NCI-H2227 (cell line): ENCODE results near the gene IL15.
"Not testable (repeated sequence)": the region's sequence is repeated elsewhere in the genome, so short reads cannot be mapped to it uniquely, and the experiment has no call there.

Source experiments
- DNase-seq: peaks from one replicate; lab custom pipeline; 2025; ENCODE audit not compliant: unreplicated experiment; lab: John Stamatoyannopoulos, UW

IL15 gene, protein sequence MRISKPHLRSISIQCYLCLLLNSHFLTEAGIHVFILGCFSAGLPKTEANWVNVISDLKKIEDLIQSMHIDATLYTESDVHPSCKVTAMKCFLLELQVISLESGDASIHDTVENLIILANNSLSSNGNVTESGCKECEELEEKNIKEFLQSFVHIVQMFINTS

DNA sequence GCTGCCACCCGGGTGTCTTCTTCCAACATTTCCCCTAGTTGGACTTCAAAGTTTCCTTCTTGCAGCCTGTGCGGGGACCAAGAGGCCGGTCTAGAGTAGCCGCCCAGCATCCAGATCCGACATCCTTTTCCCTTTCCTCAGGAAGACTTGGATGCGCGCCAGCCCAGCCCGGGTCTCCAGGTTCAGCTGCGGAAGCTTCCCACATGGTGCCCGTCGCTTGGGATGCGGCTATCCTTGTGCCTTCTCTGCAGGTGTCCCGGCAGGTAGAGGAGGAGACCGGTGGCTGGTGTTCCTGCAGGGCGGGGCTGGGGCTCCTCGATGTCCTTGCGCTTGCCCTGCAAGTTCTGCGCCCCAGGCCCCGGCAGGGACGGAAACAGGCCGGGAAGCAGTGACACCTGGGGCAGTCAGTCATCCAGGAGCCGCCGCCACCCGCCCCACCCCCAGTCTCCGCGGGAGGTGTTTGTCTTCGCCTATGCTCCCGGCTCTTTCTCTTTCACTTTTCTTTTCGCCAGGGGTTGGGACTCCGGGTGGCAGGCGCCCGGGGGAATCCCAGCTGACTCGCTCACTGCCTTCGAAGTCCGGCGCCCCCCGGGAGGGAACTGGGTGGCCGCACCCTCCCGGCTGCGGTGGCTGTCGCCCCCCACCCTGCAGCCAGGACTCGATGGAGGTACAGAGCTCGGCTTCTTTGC is at the start of gene IL15:
IL15 (plus strand) TSS at position 502 of the 689 bp plus-strand sequence. CDS start 82,882 bp downstream, outside the sequence.
- DNase-seq: no peak

DNA sequence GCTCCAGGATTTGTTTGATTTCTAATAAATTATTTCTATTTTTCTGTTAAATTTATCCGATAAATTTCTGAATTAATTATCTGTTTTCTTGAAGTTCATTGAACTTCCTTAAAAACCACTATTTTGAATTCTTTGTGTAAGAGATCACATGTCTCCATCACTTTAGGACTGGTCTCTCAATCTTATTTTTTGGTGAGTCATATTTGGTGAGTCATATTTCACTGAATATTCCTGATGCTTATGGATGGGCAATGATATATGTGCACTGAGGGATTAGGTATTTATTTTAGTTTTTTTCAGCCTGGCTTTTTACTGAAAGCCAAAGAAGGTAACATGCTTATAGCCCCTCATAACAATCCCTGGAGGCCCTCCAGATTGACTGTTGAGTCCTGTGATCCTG is 48.5 kb upstream of the IL15 start:
- no peak for DNase-seq

DNA sequence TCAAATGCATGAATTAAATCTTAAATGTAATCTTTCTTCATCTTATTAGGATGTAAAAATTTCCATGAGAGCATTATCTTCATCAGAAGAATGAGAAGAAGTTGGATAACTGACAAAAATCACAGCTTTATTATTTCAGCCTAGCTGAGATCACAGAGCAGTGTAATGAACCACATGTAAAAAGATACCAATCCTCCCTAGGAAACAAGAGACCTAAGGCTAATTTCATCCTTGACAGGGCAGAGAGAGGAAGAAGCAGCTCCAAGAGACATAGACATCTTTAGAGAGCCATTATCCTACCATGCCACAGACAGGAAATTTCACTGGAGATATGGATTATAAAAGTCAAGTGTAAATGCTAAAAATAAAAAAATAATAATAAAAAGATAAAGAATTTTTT is 40.9 kb upstream of the IL15 start:
- no peak for DNase-seq

DNA sequence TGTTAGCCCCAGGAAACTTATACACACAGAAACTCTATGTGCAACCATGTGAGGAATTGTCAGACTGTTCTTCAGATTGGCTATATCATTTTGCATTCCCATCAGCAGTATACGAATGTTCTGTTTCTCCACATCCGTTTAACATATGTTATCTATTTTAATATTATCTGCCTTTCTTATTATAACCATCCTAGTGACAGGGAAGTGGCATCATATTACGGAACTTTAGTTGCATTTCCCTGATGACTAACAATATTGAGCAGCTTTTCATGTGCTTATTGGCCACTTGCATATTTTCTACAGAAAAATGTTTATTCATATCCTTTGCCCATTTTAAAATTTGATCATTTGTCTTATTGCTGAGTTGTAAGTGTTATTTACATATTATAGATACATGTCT is 36.5 kb upstream of the IL15 start:
- no peak for DNase-seq

DNA sequence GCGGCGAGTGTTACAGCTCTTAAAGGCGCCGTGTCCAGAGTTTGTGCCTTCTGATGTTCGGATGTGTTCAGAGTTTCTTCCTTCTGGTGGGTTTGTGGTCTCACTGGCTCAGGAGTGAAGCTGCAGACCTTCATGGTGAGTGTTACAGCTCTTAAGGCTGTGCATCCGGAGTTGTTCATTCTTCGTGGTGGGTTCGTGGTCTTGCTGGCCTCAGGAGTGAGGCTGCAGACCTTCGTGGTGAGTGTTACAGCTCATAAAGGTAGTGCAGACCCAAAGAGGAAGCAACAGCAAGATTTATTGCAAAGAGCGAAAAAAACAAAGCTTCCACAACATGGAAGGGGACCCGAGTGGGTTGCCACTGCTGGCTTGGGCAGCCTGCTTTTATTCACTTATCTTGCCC is 31.7 kb upstream of the IL15 start:
- not testable (repeated sequence) for DNase-seq

DNA sequence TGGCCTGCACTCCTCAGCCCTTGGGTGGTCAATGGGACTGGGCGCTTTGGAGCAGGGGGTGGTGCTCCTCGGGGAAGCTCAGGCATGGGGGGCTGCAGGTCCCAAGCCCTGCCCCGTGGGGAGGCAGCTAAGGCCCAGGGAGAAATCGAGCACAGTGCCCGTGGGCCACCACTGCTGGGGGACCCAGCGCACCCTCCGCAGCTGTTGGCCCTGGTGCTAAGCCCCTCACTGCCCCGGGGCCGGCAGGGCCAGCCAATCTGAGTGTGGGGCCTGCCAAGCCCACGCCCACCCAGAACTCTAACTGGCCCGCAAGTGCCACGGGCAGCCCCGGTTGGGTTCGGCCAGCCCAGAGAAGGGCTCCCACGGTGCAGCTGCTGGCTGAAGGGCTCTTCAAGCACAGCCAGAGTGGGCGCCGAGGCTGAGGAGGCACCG is 30.9 kb upstream of the IL15 start:
- no peak for DNase-seq

DNA sequence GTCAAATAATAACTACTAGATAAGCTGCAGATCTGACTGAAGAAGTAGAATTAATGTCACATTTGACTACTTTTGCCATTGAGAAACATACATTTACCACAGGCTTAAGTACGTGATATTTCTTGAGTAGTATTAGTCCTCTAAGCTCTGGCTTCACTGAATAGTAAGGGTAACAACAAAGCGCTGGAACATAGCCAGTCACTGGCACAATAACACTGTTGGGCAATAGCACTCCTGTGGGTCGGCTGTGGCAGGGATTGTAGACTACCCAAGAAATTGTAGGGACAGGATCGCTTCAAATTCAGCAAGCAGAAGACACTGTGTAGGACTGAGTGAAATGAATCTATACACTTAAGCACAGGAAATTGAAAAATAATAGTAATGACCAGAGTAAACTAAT is 27.1 kb upstream of the IL15 start:
- DNase-seq: no peak

DNA sequence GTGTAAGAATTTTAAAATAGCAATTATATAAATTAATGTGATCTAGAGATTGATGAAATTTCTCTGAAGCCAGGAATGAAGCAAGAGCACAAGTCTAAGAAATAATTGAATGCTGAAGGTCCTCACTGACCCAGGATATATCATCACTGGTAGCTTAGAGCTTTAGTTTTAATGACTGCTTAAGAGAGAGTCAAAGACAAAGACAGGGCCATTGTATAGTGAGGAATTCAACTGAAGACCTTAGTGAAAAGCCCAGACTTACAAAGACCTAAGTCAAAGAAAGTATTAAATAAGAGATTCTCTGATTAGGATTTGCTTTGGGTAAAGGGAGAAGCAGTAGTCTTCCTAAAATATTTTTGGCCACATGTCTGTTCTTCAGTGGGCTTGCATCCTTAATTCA is 26.0 kb upstream of the IL15 start:
- no peak for DNase-seq

DNA sequence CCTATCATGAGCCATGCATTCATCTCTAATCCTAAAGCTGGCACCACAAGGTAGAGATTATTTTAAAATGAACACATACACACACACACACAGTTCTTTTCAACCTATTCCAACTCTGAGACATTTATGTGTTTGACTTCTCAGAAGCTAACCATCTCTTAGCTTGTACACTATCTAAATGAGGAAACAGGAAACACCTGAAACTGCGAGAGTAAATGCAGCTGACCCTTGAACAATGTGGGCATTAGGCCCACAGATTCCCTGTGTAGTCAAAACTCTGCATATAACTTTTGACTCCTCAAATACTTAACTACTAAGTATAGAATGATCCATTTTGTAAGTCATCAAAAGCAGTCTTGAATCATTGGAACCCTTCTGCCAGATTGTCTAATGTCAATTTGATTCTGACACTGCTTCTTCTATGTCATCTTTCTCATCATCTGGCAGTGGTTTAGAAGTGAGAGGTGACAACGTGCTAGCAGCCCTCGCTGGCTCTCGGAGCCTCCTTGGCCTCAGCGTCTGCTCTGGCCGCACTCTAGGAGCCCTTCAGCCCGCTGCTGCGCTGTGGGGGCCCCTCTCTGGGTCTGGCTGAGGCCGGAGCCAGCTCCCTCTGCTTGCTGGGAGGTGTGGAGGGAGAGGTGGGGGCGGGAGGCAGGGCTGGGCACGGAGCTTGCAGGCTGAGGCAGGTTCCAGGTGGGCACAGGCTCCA is 21.4 kb upstream of the IL15 start:
- no peak for DNase-seq

DNA sequence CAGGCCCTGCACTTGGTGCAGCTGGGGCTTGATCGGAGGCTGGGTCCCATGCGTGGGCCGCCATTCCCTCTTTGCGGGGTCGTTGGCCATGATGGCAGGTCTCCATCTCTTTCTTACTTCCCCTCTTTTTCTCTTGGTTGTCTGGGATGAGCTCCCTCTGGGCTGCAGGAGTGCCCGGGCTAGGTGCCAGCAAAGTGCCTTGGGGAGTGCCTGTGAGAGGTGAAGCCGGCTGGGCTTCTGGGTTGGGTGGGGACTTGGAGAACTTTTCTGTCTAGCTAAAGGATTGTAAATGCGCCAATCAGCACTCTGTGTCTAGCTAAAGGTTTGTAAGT is 20.8 kb upstream of the IL15 start:
- not testable (repeated sequence) for DNase-seq

DNA sequence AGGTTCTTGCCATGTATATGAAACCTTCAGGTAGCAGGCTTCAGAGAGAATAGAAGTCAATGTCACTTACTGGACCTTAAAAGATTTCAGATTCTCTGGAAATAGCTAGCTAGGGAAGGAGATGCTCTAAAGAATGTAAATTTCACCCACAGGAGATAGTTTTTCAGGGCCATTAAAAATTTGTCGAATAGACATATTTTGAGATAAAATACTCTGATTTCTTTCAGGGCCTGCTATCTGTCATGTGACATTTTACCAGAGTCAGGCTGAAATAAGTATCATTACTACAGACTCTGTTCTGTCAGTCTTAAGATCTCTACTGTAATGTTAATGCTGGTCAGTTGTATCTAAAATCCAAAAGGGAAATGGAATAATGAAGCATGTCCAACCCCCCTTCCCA is 15.7 kb upstream of the IL15 start:
- DNase-seq: no peak

DNA sequence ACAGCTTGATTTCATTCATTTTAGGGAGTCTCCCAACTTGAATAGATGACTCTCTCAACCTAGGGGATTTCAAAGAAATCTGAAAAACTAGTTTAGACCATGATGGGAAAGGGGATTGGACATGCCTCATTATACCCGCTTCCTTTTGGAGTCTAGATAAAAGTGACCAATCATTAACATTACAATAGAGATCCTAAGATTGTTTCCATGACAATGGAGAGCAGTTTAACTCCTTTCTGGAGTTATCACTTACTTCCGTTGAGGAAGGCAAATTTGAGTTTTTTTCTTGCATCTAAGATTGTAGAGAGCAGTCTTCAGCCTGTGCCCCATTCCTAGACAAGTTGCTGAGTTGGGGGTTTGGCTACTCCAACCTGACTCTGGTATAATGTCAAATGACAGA is 11.4 kb upstream of the IL15 start:
- DNase-seq: no peak

DNA sequence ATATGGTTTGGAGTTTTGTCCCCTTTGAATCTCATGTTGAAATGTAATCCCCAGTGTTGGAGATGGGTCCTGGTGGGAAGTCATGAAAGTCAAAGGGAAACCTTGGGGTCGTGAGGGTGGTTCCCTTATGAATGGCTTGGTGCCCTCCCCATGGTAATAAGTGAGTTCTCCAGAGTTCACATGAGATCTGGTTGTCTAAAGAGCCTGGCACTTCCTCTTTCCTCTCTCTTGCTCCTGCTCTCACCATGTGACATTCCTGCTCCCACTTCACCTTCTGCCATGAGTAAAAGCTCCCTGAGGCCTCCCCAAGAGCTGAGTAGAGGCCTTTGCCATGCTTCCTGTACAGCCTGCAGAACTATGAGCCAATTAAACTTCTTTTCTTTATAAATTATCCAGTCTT is 5.5 kb upstream of the IL15 start:
- no peak for DNase-seq

DNA sequence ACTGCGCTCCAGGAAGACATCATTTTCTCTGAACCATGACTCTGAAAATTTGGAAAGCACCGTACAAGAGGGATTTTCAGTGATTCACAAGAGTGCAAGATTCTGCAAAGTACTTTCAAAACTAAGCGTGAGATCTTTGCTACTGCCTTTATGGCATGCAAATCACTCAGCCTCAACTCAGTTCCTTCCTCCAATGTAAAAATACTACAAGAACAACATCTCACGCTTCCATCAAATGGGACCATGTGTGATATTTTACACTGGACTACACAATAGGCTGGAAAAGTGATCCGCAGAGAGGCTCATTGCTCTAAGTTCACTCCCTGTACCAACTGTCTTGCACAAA is 674 bp upstream of the IL15 start:
- DNase-seq: no peak

DNA sequence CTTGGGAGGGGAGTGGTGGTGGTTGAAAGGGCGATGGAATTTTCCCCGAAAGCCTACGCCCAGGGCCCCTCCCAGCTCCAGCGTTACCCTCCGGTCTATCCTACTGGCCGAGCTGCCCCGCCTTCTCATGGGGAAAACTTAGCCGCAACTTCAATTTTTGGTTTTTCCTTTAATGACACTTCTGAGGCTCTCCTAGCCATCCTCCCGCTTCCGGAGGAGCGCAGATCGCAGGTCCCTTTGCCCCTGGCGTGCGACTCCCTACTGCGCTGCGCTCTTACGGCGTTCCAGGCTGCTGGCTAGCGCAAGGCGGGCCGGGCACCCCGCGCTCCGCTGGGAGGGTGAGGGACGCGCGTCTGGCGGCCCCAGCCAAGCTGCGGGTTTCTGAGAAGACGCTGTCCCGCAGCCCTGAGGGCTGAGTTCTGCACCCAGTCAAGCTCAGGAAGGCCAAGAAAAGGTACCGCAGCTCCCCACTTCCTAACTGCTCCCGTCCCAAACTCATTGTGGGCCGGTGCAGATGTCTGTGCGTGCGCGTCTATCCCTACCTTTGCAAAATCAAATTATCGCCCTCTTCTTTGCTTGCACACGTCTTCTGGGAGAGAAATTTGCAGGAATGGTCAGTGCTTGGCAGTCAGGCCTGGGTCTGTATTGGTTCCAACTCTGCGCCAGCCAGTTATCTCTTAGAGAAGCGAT is 533 bp downstream of the IL15 start:
- DNase-seq: no peak

DNA sequence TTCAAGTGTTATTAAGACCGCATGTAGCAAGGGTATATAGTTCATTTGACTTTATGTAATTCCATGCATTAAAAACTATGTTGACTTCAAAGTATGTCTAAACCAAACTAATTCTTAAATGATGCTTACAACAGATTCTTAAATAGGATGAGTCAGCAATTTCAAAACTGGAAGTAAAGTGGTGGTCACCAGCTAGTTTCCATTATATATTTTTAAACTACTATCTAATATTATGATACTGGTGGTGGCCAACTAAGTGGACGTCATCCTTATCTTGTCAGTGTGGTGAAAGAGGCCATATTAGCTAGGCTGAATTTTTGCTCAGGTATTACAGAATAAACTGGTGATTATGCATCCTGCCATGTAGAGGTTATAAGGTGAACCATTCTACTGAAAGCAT is 1.2 kb downstream of the IL15 start:
- no peak for DNase-seq

DNA sequence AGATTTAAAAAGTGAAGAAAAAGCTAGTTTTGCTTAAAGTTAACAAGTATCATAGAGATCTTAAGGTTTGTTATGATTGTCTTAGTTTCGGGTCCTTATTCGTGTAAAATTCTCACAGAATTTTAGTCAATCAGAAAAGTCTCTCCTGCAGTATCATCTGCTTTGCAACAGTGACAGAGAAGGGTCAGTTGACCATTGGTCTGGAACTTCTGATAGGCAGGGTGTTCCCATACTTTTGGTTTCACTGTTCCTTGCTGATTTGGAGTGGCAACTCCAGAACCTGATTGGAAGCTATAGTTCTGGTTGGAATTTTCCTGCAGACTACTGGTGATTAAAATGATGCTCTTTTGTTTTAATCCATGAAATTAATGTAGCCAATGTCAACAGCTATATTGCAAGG is 1.8 kb downstream of the IL15 start:
- no peak for DNase-seq

DNA sequence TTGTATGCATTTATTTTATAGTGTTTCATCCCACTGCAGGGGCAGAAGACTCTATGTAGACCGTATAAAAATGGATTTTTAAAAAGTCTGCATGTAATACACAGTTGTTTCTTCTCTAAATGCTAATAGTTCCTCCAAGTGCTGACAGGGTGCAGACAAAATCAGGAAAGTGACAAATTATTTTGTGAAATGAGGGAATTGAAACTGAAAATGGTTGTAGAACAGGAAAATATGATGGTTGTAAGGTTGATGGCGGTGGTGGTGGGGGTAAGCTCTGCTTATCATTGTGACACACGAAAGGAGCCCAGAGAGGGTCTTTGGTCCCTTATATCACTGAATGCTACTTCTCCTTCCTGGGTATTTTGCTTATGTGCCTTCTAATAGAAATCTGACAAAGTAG is 4.3 kb downstream of the IL15 start:
- no peak for DNase-seq

DNA sequence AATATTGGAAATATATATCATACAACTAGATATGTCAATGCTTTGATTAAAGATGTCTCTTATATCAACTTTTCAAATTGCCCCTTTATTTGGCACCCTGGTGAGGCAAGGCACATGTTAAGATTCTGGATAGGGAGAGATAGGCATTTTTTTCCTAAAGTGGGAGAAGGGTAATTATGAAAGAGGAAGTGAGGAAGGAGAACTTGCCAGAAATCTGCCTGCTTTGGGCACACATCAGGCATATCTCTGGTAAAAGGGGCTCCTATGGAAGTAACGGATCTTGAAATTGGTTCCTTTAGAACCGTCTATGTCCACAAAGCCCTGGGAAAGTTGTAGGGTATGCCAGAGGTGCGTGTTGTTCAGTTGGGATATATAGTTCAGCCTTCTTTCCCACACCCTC is 5.7 kb downstream of the IL15 start:
- DNase-seq: no peak

DNA sequence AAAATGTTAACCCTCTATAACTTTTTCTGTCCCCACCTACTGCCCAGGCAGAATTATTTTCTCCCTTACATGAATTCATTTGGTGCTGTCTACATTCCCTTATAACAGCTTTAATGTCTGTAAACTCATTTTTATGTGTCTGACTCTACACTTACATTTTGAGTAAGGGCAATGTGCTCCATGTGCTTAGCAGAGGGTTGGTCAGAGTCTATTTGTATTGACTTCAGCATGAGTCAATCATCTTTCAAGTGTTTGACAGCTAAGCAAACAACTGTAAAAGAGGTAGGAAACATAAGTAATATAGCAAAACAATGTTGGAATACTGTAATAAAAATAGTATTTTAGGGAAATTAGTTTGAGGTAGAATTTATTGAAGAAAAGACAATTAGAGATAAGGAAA is 6.3 kb downstream of the IL15 start:
- no peak for DNase-seq

DNA sequence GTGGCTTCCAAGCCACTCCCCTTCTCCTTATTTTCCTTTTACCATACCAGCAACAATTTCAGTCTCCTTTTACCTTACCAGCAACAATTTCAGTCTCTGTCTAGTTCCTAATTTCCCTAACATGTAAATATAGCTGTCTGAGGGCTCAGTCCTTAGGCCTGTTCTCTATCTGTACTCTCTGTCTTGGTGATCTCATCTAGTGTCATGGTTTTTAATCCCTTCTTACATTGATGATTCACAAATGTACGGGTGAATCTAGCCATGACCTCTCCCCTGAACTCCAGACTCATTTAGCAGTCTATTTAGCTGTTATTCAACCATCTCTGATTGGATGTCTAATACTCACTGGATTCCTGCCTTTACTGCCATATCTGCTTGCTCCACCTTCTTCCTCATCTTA is 7.2 kb downstream of the IL15 start:
- no peak for DNase-seq
